Mesodermal cell (in vitro differentiated cells): ENCODE data around the gene XIRP1.

Source experiments
- H3K27ac ChIP-seq: 2 replicates; pipeline ENCODE4 v1.7.0; 2013; ENCODE audit warnings: mild to moderate bottlenecking, low read depth, low read length, moderate library complexity; ENCODE audit not compliant: severe bottlenecking
- H3K36me3 ChIP-seq: 2 replicates; pipeline ENCODE4 v1.7.1; 2013; ENCODE audit warnings: mild to moderate bottlenecking, low read length, moderate library complexity; ENCODE audit not compliant: control insufficient read depth, insufficient read depth
- H3K4me1 ChIP-seq: one replicate; pipeline ENCODE4 v1.7.1; 2013; ENCODE audit warnings: mild to moderate bottlenecking, low read length; ENCODE audit not compliant: insufficient read depth, control insufficient read depth, poor library complexity, severe bottlenecking
- H3K4me3 ChIP-seq: 2 replicates; pipeline ENCODE4 v1.7.0; 2013; ENCODE audit warnings: low read length, control low read depth, mild to moderate bottlenecking; ENCODE audit not compliant: insufficient read depth, poor library complexity, severe bottlenecking; ENCODE audit errors: extremely low read depth
- H3K9me3 ChIP-seq: 2 replicates; pipeline ENCODE4 v1.7.1; 2013; ENCODE audit warnings: mild to moderate bottlenecking, low read length, moderate library complexity; ENCODE audit not compliant: control insufficient read depth
- WGBS, 2 experiments: methylation state at CpG; one replicate each; pipeline ENCODE4 v1.1.5; 2013; ENCODE audit warnings: missing lambda C conversion rate in 2 of 2; ENCODE audit not compliant: insufficient coverage in 2 of 2; 5-methylcytosine and 5-hydroxymethylcytosine counted together

Gene XIRP1

DNA sequence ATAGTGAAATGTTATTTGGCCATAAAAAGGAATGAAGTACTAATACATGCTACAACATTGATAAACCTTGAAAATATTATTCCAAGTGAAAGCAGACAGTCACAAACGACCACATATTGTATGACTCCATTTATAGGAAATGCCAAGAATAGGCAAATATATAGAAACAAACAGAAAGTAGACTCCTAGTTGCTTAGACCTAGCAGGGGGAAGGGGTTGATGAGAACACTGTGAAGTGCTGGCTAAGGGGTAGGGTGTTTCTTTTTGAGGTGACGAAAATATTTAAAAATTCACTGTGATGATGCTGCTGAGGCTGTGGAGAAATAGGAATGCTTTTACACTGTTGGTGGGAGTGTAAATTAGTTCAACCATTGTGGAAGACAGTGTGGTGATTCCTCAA, 30.5 kb upstream of the XIRP1 start:
- Histone ChIP-seq H3K4me3 (no peak overlapping the region), H3K36me3 (no peaks in the 10 kb centered on the region), H3K27ac (no peak overlapping the region), H3K4me1 (no peaks in the 10 kb centered on the region), H3K9me3 (no peaks in the 10 kb centered on the region)
- WGBS, 2 experiments: 100% methylated on average over 1 of the region's 2 CpGs; no CpG with 5 or more reads in 1 of the 2 experiments

DNA sequence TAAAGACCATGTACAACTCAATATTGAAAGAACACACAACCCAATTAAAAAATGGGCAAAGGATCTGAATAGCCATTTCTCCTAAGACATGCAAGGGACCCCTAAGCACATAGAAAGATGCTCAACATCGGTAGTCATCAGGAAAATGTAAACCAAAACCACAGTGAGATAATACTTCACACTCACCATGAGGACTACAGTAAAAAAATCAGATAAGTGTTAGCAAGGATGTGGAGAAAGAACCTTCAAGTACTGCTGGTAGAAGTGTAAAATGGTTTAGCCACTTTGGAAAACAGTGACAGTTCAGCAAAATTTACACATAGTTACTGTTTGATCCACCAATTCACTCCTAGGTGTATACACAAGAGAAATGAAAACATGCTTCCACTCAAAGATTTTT, 30.1 kb upstream of the XIRP1 start:
- WGBS, 2 experiments: no CpG with 5 or more reads among the region's 1 CpG
- Histone ChIP-seq H3K4me3 (no peak overlapping the region), H3K36me3 (no peaks in the 10 kb centered on the region), H3K9me3 (no peaks in the 10 kb centered on the region), H3K4me1 (no peaks in the 10 kb centered on the region), H3K27ac (no peak overlapping the region)

DNA sequence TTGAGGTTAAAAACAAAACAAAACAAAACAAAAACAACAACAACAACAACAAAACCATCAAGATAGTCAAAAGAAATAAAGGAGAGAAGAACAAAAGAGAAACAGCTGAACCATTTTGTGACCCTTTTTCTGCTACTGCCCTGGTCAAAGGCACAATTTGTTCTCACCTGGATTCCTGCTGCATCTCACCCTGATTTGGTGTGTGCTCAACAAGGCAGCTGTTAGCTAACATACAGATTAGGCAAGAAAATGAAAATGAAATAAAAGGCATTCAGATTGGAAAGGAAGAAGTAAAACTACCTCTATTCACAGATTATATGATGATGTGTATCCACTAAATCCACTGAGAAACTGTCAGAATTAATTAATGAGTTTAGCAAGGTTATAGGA, 28.7 kb upstream of the XIRP1 start:
- H3K9me3 ChIP-seq: no peaks in the 10 kb centered on the region
- H3K27ac ChIP-seq: peak overlapping the region; percentile 64
- no peak overlapping the region for H3K4me3 ChIP-seq
- H3K36me3 ChIP-seq: no peaks in the 10 kb centered on the region
- no peaks in the 10 kb centered on the region for H3K4me1 ChIP-seq

DNA sequence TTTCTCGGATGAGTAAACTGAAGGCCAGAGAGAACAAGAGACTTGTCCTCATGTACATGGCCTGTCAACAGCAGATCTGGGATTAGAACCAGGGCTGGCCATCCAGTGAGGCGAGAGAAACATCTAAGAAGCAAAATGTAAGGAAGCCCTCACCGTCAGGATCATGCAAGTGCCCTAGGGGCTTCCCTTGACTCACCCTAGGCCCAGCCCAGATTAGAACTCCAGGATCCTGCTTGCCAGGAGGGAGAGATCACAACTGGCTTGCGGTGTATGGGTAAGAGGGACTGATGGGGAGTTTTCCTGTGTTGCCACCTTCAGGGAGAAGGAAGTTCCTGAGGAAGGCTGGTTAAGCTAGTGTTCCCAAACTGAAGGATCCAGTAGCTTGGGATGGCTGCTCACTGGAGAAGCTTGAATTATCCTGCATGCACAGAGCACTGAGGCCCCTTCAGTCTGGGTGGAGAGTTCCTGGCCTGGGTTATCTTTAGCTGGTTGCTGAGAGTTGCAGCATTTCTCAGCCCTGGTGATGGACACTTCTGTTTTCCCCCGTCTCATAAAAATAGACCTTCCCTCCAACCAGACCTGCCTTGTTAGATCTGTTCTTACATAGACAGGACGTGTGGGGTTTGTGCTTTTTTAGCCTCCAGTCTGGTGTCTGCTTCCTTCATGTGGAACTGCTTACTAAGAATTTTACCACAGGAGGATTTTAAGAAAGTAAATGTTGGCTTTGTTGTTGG, 28.2 kb upstream of the XIRP1 start:
- no peaks in the 10 kb centered on the region for H3K9me3 ChIP-seq
- no peak overlapping the region for H3K4me3 ChIP-seq
- peak overlapping the region; percentile 64 for H3K27ac ChIP-seq
- WGBS, 2 experiments: 100% methylated on average over 2 to 3 of the region's 6 CpGs
- no peaks in the 10 kb centered on the region for H3K36me3 ChIP-seq
- H3K4me1 ChIP-seq: no peaks in the 10 kb centered on the region

DNA sequence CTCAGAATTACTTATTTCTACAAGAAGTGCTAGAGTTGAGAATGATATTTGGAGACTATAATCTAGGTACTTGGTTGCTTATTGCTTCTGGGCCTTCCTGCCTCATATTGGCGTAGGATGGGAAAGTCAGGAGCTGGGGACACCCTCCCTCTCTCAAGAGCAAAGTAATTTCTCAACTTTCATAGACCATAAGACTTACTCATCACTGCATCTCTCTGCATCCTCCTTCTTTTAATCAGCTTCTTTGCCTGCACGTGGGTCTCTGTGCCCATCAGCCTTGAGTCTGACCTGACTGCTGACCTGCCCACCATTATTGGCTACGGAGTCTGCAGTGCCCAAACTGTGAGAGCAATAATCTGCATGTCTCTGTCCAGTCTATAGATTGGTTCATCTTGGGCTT, 27.3 kb upstream of the XIRP1 start:
- H3K27ac ChIP-seq: no peak overlapping the region
- no peak overlapping the region for H3K4me3 ChIP-seq
- WGBS, 2 experiments: 95 to 96% methylated on average over 2 to 3 of the region's 3 CpGs
- H3K4me1 ChIP-seq: no peaks in the 10 kb centered on the region
- no peaks in the 10 kb centered on the region for H3K36me3 ChIP-seq
- no peaks in the 10 kb centered on the region for H3K9me3 ChIP-seq

DNA sequence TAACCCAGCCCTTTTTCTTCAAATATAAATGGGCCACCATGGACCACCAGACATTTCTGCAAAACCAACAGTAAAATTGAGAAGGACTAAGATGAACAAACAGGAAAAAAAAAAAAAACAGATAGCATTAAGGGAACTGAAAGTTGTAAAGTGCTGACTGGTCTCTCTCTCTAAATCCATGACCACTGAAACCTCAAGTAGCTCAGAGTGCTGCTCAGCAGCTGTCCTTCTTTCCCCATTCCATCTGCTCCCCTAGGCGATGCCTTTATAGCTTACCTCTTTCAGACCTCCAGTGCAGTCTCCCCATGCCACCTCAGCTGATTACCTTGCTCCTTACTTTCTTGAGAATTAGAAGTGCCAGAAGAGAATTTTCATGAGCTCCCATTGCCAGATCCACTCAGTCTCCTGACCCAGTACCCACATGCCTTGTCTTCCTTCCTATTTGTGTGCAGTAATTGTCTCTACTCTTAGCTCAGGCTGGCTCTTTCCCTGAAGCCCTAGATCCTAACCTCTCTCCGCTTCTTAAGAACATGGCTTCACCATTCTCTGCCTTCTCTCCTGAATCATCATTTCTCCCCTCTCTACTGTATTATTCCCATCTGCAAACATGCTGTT, 23.9 kb upstream of the XIRP1 start:
- H3K4me3 ChIP-seq: no peak overlapping the region
- H3K4me1 ChIP-seq: peaks cover 14% of the 10 kb centered on the region
- WGBS, 2 experiments: 94 to 100% methylated on average over 2 of the region's 2 CpGs
- H3K27ac ChIP-seq: no peak overlapping the region
- H3K36me3 ChIP-seq: no peaks in the 10 kb centered on the region
- no peaks in the 10 kb centered on the region for H3K9me3 ChIP-seq

DNA sequence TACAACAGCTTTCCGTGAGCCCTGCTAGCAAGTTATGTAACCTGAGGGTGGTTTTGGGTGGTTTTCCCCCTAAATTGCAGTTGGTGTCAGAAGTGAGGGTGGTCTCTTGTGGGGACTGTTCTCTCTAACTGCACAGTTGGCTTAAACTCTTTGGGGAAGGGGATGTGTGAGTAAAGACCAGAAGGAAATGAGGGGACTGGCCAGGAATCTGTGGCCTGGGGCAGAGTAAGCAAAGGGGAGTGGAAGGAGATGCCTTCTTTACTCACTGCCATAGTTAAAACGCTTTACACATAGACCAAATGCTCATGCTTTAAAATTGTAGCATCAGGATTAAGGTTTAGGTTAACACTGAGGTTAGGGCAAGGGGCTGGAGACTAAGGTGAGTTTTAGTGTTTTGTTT, 21.2 kb upstream of the XIRP1 start:
- no peak overlapping the region for H3K4me3 ChIP-seq
- H3K27ac ChIP-seq: peak overlapping the region; percentile 6
- H3K9me3 ChIP-seq: peaks cover 6% of the 10 kb centered on the region
- H3K4me1 ChIP-seq: peaks cover 14% of the 10 kb centered on the region
- no CpG with 5 or more reads among the region's 2 CpGs for WGBS, 2 experiments
- H3K36me3 ChIP-seq: no peaks in the 10 kb centered on the region

DNA sequence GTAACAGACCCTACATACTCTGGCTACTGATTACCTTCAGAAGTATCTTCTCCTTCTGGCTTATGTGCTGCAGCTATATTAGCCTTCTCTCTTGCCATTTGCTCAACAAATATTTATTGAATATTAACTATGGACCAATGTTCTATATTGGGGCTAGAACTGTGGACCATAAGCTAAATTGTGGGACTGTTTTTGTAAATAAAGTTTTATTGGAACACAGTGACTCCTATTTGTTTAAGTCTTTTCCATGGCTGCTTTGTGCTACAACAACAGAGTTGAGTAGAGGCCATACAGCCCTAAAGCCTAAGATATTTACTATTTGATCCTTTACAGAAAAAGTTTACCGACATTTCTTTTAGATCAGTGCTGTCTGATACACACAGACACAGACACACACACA, 20.3 kb upstream of the XIRP1 start:
- Histone ChIP-seq H3K36me3 (no peaks in the 10 kb centered on the region), H3K9me3 (peaks cover 6% of the 10 kb centered on the region), H3K4me1 (peaks cover 23% of the 10 kb centered on the region), H3K27ac (no peak overlapping the region), H3K4me3 (no peak overlapping the region)
- WGBS, 2 experiments: no CpG with 5 or more reads among the region's 1 CpG

DNA sequence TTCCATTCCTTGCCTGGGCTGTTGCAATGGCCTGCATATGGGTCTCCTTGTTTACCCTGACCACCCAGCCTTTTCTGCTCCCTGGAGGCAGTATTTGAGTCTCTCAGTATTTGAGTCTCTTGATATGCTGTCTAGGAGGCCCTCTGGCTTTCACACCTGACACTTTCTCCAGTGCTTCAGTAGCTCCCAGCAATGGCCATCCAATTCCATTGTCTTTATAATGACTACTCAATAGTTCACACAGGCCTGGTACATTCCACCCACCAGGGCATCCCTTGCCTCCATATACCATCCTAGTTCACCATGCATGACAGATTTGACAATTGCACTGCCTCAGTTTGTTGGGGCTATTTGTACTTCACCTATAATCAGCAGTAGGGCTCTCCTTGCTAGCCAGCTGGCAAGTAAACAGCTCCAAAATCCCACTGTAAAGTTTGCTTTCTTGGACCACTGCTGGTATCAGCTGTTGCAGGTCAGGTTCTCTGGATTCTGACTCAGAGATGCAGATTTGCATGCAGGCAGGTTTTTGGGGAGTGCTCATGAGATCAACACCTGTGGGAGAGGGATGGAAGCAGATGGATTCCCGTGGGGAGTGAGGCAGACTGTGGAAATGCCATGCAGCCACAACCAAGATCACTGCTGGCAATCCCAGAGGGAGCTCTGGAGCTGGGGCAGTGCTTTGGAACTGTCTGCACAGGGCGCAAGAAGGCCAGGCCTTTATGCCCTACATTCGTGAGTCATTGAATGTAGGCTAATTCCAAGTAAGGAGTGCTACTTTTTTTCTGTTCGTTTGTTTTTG, 19.1 kb upstream of the XIRP1 start:
- H3K4me1 ChIP-seq: peaks cover 29% of the 10 kb centered on the region
- H3K36me3 ChIP-seq: no peaks in the 10 kb centered on the region
- H3K4me3 ChIP-seq: no peak overlapping the region
- 83 to 100% methylated on average over 1 to 2 of the region's 4 CpGs for WGBS, 2 experiments
- no peak overlapping the region for H3K27ac ChIP-seq
- peaks cover 6% of the 10 kb centered on the region for H3K9me3 ChIP-seq

DNA sequence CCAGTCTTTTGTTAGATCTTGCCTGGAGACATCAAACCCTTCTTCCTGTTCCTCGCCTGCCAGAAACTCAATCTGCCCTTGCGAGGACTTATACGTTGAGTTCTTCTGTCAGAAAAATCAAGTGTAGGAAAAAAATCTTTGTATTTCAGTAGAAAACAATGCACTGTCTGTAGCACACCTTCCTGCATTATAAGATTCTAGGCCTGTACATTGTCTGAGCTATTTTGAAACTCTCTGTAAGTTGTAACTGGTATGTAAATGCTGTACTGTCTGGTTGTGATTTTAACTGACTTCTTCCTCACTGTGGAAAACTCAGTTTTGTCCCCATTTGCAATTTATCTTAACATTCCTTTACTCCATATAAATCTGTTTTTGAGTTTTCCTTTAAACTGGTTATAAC, 17.7 kb upstream of the XIRP1 start:
- Histone ChIP-seq H3K9me3 (peaks cover 6% of the 10 kb centered on the region), H3K4me1 (peaks cover 29% of the 10 kb centered on the region), H3K36me3 (no peaks in the 10 kb centered on the region), H3K27ac (no peak overlapping the region), H3K4me3 (no peak overlapping the region)
- WGBS, 2 experiments: 90% methylated on average over 3 of the region's 3 CpGs; no CpG with 5 or more reads in 1 of the 2 experiments
